GM20431 (cell line): ENCODE measurements around the gene KRT17.
"Not testable (repeated sequence)": the region's sequence is repeated elsewhere in the genome, so short reads cannot be mapped to it uniquely, and the experiment has no call there.

Experiments used
- in situ Hi-C: fragments of 300-500 bp; cut with MseI, MboI; formaldehyde crosslinking; loops from one replicate; pipeline ENCODE4 v1.15.0; 2020; ENCODE audit warnings: low sequenced_read_pairs; ENCODE audit not compliant: unreplicated experiment

KRT17 gene

DNA sequence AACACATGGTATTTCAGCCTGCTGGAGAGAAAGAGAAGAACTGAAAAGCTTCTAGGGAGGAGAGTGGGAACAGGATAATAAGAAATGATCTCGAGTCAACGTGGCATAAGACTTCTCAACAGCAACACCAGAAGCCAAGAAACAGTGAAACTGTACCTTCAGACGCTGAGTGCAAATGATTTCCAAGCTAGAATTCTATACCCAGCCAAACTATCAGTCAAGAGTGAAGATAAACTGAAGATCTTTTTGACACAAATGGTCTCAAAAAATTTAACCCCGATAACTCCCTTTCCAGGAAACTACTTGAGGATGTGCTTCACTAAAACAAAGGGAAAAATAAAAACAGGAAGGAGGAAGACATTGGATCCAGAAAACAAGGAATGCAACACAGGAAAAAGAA lies 17.4 kb downstream of the KRT17 start:
- in situ Hi-C loops: not testable (repeated sequence)

DNA sequence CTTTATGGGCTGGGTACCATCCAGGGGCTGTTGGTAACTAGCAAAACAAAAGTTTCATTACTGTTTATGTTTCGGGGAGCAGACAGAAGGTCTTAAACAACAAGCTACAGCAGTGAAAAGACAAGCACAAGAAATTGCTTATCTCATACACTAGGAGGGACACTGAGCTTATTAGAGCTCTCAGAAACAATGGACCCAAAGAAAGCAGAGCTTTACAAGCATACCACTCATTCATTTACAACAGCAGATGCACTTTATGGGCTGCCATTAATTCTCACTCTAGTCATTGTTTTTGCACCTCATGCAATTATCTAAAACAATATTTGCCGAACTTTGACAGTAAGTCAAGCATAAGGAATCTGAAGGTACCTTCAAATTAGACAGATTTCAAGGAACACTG lies 21.9 kb downstream of the KRT17 start:
- in situ Hi-C loops: no loop called here

DNA sequence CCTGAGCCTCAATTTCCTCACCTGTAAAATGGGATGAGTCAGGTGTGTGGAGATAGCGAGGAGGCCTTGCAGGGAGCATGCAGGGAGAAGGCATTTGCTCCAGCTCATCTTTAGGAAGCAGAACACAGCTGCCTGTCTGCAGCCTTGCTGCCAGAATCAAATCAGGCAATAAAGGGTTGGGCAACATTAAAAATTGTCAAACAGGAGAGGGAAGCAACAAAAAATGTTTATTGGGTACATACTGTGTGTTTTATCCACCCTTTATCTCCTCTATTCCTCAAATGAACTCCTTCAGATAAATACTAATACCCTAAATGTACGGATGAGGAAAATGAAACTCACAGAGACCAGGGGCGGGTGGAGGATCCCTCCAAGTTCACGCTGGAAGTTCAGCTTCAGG lies 24.1 kb downstream of the KRT17 start:
- in situ Hi-C loops: no loop called here

DNA sequence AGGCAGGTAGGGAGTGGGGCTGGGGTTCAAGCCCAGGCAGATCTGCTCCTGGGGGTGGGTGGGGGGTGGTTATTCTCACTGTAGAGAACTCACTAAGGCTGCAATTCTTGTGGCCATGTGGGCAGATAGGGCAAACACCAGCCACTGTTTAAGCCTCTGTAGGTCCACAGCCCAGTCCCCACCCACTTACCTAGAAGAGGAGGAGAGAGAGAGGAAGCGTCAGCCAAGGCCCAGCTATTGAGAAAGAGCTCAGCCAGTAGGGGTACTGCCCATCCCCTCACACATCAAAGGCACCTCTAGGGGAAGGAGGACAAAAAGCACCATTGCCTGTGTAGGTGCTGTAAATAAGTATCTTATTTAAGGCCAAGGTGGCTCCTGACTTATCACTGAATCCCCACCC lies 24.7 kb downstream of the KRT17 start:
- in situ Hi-C loops: no loop called here

DNA sequence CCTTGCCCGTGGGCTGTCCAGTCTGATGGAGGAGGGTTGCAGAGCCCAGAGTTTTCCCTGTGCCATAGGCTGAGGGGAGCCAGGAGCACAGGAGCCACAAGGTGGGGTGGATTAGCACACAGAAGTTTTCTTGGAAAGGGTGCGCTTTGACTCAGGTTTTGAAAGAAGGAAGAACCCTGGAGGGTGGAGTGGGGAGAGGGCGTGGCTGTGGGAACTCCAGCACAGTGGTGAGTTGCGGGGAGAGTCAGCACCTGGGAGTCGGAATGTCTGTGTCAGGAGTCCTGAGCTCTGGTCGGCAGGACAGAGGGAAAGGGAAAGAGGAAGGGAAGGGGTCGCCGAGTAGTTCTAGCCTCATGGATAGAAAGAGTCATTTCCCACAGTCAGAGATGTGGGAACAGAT lies 28.8 kb downstream of the KRT17 start:
- in situ Hi-C loops: no loop called here

DNA sequence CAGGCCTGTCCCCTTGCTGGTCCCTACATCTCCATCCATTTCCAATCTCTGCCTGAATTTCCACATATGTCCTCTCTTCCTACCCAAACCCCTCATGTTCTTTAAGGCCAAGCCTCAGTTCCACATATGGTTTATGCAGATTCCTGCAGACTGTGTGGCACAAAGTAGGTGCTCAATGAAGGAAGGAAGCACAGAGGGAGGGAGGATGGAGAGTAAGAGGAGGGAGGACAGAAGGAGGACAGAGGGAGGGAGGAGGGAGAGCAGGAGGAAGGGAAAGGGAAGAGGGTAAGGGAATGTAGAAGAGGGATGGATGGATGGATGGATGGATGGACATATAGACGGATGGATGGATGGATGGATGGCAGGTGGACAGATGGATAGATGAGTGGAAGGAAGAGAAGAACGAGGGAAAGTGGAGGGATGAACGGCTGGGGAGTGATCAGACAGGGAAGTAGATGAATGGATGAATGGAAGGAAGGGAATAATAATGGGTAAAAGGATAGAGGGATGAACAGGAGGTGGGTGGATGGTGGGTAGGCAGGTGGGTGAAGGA lies 29.9 kb downstream of the KRT17 start:
- in situ Hi-C loops: no loop called here

DNA sequence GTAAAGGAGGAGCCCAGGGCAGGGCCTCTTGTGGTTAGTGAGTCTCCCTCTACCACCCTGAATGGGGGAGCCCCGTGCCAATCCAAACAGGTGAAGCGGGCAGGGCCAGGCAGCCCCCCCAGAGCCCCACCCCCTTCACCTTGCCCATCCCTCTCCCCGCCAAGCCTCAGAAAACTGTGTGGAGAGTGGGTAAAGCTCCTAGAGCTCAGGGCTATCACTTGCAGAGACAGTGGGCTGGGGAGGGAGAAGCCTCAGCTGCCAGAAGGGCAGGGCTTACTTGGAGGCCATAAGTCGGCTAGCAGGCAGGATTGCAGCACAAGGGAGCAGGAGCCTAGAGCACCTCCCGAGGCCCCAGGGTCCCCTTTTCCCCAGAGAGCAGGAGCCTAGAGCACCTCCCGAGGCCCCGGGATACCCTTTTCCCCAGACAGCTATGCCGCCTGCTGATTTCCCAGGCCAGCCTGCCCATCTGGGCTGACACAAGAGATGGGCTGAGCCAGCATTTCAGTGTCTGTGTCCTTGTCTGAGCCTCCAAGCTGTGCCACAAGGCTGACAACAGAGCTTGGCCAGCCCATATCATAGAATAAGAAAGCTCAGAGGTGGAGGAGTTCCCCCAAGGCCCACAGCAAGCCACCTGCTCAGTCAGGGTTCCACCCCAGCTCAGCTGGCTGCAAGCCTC lies 30.9 kb downstream of the KRT17 start:
- in situ Hi-C loops: no loop called here

DNA sequence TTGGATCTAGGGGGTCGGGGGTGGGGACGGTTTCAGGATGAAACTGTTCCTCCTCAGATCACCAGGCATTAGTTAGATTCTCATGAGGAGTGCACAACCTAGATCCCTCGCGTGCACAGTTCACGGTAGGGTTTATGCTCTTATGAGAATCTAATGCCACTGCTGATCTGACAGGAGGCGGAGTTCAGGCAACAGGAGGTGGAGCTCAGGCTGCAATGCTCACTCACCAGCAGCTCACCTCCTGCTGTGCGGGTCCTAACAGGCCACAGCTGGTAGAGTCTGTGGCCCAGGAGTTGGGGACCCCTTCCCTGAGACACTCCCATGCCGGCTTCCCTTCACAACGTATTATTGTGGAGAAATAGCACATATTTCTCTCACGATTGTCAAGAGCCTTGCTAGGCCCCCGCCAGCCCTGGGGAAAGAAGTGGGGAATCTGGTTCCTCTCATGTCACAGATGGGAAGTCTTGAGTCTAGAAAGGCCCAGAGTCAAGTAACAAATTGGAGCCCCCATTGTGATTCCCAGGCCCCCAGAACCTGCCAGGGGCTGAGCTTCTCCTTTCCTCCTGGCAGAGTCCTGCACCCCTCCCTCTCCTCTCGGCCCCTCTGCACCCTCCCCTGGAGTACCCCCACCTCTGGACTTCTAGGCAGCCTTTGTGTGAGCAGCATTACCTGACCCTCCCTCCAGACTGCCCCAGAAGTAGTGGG lies 31.6 kb downstream of the KRT17 start:
- in situ Hi-C loops: no loop called here

DNA sequence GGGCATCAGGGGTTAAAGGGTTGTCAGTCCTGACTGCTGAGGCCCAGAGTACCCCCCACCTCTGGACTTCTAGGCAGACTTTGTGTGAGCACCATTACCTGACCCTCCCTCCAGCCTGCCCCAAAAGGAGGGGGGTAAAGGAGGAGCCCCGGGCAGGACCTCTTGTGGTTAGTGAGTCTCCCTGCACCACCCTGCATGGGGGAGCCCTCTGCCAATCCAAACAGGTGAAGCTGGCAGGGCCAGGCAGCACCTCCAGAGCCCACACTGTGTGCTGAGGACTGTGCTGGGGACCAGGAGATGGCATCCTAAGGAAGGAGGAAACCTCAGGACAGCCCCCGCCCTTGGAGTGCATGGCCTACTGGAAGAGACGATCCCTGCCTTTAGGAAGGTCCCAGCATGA lies 35.1 kb downstream of the KRT17 start:
- in situ Hi-C loops: no loop called here

DNA sequence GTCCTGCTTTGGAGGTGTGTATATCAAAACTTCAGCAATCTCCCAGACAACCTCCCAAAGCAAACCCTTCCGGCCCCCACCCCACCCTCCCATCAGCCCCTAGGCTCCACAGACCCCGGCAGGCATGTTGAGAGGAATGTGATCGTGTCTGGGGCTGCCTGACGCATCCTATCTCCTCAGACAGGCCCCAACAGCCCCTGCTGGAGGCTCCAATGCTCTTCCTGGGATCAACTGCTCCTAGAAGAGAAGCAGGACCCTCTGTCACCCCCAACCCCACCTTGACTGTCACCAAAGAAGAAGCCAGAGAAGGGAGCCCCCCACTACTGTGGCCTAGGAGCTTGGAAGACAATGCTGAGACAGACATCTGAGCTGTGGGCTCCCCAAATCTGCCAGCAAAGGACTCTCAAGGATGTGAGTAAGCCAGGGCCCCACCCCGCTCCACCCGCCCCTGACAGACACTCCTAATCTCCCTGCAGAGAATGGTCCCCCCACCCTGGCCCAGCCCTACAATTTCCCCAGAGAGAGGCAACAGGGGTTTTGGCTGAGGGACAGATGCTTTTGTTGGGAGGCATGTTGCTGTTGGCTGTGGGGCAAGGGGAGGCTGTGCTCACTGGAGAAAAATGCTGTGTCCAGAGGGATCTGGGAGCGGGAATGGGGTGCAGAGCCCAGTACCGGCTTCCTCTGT lies 36.1 kb downstream of the KRT17 start:
- in situ Hi-C loops: no loop called here

DNA sequence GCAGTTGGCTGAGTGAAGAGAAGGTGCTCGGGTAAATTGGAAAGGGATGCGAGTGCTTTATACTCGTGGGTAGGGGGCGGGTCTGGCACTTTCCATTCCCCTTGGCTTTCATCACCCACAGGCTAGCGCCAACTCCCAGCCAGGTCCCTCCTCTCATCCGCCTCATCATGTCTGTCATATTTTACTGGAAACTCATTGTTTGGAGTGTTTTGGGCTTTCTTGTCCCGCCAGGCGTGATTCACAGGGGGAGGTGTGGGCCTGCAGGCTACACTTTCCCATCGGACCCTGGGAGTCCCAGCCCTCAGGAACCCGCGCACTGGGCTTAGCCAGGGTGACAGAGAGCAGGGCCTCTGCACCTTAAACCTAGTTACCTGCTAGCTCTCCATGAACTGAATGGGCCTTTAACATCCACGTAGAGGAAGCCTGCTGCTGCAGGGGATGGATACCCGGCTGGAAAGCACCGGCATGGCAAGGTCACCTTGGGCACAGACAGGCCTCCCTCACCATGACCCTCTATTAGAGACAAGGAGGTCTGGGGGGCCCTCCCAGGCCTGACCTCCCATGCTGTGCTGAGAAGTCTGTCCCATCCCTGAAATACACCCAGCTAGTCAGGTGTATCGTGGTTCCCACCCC lies 37.4 kb downstream of the KRT17 start, which contains the start of gene KRT14:
KRT14 (minus strand) TSS at position 33 of the 633 bp plus-strand sequence. CDS start 61 bp downstream, outside the sequence.
- in situ Hi-C loops: no loop called here

DNA sequence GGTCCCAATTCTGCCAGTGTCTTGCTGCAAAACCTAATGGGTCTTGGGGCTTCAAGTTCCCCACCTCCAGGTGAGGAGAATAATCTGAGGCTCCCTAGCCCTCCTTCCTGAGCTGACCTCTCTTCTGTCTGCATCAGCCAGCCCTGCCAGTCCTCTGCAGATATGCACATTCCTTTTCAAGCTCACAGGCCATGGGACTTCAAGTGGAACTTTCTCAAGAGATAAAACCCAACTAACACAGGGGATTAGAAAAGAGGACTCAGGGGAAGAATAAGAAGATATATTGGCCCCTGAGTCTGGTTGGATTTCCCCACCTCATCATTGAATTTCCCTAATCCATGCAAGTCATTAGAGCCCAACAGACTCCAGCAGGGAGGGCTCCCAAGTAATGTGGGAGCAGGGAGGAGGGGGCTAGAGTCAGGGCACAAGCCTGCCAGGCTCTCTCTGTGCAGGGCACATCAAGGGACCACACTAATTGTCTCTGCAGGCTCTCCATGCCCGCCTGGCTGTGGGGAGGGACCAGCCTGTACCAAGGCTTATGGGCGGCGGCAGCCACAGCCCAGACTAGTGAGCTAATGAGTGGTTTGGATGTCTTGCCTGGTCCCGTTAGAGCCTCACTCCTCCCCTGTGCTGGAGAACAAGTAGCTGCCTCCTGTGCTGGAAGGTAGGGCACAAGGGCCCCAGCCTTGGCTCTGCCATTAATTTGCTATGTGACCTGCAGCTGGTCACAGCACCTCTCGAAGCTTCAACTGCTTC lies 38.9 kb downstream of the KRT17 start:
- in situ Hi-C loops: no loop called here

DNA sequence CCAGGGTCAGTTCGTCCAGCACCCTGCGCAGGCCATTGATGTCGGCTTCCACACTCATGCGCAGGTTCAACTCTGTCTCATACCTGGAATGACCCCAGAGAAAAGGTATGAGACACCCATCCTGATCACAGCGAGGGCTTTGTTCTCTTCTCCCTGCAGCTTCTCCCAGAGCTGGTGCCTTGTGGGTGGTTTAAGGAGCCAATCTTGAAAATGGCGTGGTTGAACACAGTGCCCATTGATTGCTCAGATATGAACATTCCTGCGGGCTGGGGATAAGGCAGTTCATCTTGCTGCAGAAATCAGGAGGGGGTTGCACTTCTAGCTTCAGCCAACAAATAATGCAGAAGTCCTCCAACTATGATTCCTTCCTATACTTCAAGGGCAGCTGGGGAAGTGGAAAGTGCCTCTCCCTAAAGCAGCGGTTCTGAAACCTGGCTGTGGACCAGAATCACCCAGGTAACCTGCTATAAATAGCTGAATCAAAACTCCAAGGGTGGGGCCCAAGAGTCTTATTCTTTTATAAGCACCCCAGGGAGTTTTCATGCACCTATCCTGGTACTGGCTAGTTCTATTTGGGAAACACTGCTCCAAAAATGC lies 39.9 kb downstream of the KRT17 start:
- in situ Hi-C loops: not testable (repeated sequence)

DNA sequence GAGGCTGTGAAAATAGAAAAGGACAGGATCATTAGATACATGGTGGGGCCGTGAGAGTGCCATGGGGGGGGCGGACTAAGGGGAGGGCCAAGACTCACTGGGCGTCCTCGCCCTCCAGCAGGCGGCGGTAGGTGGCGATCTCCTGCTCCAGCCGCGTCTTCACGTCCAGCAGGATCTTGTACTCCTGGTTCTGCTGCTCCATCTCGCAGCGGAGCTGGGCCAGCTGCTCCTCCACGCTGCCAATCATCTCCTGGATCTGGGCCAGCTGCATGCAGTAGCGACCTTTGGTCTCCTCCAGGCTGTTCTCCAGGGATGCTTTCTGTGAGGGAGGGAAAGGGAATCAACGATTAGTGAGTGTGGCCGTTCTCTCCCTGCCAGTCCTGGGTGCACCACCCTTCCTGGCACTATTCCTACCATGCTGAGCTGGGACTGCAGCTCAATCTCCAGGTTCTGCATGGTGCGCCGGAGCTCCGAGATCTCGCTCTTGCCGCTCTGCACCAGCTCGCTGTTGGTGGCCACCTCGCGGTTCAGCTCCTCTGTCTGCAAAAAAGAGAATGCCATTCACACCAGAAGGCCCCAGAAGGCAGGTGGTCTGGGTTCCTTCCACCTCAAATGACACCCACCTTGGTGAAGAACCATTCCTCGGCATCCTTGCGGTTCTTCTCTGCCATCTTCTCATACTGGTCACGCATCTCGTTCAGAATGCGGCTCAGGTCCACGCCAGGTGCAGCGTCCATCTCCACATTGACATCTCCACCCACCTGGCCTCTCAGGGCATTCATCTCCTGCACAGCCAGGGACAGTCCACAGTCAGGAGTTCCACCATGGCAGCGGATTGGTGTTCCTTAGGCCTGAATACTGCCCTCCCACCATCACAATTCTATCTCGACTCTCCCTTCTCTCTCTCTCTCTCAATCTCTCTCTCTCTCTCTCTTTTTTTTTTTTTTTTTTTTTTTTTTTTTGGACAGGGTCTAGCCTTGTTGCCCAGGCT lies 40.9 kb downstream of the KRT17 start:
- in situ Hi-C loops: no loop called here

DNA sequence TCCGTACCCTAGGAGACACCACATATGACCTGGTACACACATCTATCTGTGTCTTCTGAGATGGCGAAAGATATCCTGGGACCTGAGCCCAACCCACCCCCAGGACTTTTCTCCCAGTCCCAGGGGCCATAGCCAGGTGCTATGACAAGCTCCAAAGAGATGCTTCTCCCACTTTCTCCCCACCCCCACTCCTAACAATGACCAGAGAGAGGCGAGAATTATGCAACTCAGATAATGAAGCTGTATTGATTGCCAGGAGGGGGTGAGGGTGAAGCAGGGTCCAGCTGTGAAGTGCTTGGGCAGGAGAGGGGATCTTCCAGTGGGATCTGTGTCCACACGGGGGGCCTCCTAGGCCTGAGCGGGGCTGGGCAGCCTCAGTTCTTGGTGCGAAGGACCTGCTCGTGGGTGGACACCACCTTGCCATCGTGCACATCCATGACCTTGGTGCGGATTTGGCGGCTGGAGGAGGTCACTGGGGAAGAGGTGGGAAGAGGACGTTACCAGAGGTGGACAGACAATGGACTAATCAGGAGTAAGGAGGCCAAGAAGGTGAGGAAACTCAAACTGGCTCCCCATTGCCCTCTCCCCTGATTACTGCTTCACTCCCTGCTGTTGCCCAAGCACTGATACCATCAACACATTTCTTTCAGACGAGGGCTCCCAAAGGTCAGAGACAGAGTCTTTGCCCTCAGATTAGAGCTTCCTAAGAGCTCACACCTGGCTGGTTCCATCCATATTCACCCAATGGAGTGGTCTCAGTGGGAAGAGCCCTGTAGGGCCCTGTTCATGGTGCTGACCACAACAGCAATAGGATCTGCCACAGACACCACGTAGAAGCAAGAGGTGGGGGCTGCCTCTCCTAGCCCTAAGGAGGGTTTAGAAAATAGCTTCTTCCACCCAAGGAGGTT lies 42.1 kb downstream of the KRT17 start:
- in situ Hi-C loops: not testable (repeated sequence)

DNA sequence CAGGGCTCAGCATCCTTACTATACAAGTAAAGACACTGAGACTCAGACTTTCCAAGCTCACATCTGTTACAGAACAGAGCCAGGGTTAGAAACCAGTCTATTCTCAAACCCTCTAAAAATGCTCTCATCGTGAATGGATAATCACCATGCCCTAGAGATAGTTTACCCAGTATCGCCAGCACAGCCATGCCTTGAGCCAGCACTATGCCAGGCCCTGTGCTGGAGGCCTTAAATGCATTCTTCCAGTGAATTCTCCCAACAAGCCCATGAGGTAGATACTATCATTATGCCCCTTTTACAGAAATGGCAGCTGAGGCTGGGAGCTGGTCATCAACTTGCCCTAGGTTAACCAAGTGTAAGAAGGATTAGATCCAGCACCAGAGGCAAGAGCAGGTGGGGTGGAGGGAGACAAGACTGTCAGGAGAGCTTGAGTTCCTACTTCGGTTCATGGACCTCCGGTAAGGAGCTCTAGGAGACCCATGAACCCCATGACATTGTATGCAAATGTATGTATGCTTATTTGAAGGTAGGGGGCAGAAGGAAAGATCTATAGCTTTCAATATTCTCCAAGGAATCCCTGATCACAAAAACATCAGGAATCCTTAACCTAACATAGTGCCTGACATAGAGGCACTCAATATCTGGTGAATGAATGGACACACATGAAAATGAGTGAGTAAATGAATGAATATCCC lies 42.9 kb downstream of the KRT17 start:
- in situ Hi-C loops: no loop called here
